ENCODE data around the gene GALNT18. TPM values are rescaled to one million over a fixed set of nuclear protein-coding genes. Genes with fewer than 3 reads are reported as not detected.
A peak's percentile ranks its signal among the peaks of the same experiment; 100 is the strongest.

GALNT18 gene
- total and polyA plus RNA-seq, 2 of the 4 experiments (the other 2 are of a cell fraction), result 9.5 to 11.3 TPM

- Histone ChIP-seq H3K4me3 (ENCODE audit: insufficient read depth, low read depth, low read length) (no peak overlapping the region), H3K9ac (ENCODE audit: low read depth, low read length) (no peak overlapping the region), H3K4ac (ENCODE audit: low read depth, low read length) (peak overlapping the region; percentile 37; the same call in 1 of the 2 replicates), H4K91ac (ENCODE audit: insufficient read depth, low read depth, low read length) (peak overlapping the region; percentile 13; the same call in 1 of the 2 replicates), H3K4me1 (ENCODE audit: control insufficient read depth, insufficient read depth, low read length) (peaks cover 4% of the 10 kb centered on the region), H4K5ac (ENCODE audit: low read depth, low read length) (no peak overlapping the region; the same call in 1 of the 2 replicates), H3K9me1 (ENCODE audit: insufficient read depth, low read length) (0 out of 2 replicates have a peak, but pooled peaks cover 3% of the 10 kb centered on the region), H3K79me1 (ENCODE audit: low read depth in 1 of 2, low read length in 2 of 2) (0 out of 4 replicates have a peak, but pooled peaks cover 0 to 5% of the 10 kb centered on the region in 2 experiments), H2BK120ac (ENCODE audit: low read depth, low read length) (no peak overlapping the region; the same call in 1 of the 2 replicates), H3K27me3 (ENCODE audit: control insufficient read depth, insufficient read depth, low read length) (peaks cover 2% of the 10 kb centered on the region; the same call in 1 of the 2 replicates), H2BK15ac (ENCODE audit: low read depth, low read length) (0 out of 3 replicates have a peak overlapping the region, but pooled peaks have one; percentile 31), H2AFZ (replicated peaks; ENCODE audit: low read length, poor library complexity) (no peak overlapping the region), H3K4me2 (ENCODE audit: low read depth, low read length) (no peak overlapping the region), H2BK20ac (ENCODE audit: low read depth, low read length) (peak overlapping the region; percentile 30; the same call in 1 of the 2 replicates), H2AK9ac (replicated peaks; ENCODE audit: low read depth, low read length, poor library complexity) (no peak overlapping the region), H2BK5ac (ENCODE audit: low read depth, low read length, poor library complexity, severe bottlenecking) (peak overlapping the region; percentile 74), H3K9me3 (ENCODE audit: control insufficient read depth, insufficient read depth, low read length) (no peaks in the 10 kb centered on the region), H3K36me3 (ENCODE audit: control insufficient read depth, insufficient read depth, low read length) (no peaks in the 10 kb centered on the region), H3K23ac (ENCODE audit: low read depth, low read length) (no peak overlapping the region), H3K56ac (ENCODE audit: extremely low read depth, insufficient read depth, low read length) (no peak overlapping the region), H4K8ac (ENCODE audit: low read depth in 2 of 2, low read length in 2 of 2) (no peak overlapping the region), H4K20me1 (ENCODE audit: insufficient read depth, low read length) (no peaks in the 10 kb centered on the region), H3K27ac (ENCODE audit: insufficient read depth, low read length) (no peak overlapping the region), H3K18ac (ENCODE audit: low read depth, low read length) (peak overlapping the region; percentile 36; the same call in 1 of the 2 replicates), H3K14ac (replicated peaks; ENCODE audit: low read depth, low read length) (0 out of 2 replicates have a peak overlapping the region, but pooled peaks have one; percentile 29), H2AK5ac (ENCODE audit: low read depth, low read length) (no peak overlapping the region)
- BruUV-seq (replicated peaks), result no TSS peak
- ChIA-PET POLR2A (ENCODE audit: unreplicated experiment) (no interaction called here), CTCF (no interaction called here)
- TF ChIP-seq, protein P1, sequence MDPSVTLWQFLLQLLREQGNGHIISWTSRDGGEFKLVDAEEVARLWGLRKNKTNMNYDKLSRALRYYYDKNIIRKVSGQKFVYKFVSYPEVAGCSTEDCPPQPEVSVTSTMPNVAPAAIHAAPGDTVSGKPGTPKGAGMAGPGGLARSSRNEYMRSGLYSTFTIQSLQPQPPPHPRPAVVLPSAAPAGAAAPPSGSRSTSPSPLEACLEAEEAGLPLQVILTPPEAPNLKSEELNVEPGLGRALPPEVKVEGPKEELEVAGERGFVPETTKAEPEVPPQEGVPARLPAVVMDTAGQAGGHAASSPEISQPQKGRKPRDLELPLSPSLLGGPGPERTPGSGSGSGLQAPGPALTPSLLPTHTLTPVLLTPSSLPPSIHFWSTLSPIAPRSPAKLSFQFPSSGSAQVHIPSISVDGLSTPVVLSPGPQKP (IDR thresholded peaks at IDR 0.05; ENCODE audit: borderline replicate concordance, low read depth, low read length), result no peak
- TF ChIP-seq RAD21 (IDR thresholded peaks at IDR 0.05; ENCODE audit: low read length), result no peak
- no peak for TF ChIP-seq SMC3 (IDR thresholded peaks at IDR 0.05; ENCODE audit: low read depth, low read length)
- no peak for TF ChIP-seq MAFK (IDR thresholded peaks at IDR 0.05; ENCODE audit: low read depth, low read length)
- peak; percentile 19; the same call in 1 of the 2 replicates for TF ChIP-seq CEBPB (IDR thresholded peaks at IDR 0.05; ENCODE audit: low read depth, low read length)
- 100% methylated on average over 2 of the region's 4 CpGs; no CpG with 5 or more reads in 1 of the 2 experiments for WGBS, 2 experiments (ENCODE audit: extremely low coverage in 2 of 2, insufficient read length in 1 of 2)
- ATAC-seq (ENCODE audit: low read depth), result peak; percentile 36
- dilution Hi-C loops (cut with HindIII; ENCODE audit: low sequenced_read_pairs, unreplicated experiment) (no loop called here), in situ Hi-C loops (cut with MboI; ENCODE audit: low sequenced_read_pairs) (no loop called here), intact Hi-C loops (cut with micrococcal nuclease) (no loop called here)
- peak; percentile 77 for DNase-seq
Observed at GRCh38 chr11:11587122-11587521, 34.7 kb downstream of the GALNT18 start.

Measured in IMR-90 (cell line).